DOHH2 (cell line): Measurements from ENCODE around the gene WSCD2.
"Not testable (repeated sequence)": the region's sequence is repeated elsewhere in the genome, so short reads cannot be mapped to it uniquely, and the experiment has no call there.

Experiments used
- H3F3A ChIP-seq: fragments of 200-600 bp; sonication (generic), shearing (Covaris generic); 2 replicates; pipeline ENCODE4 v1.6.0; 2016; ENCODE audit warnings: antibody characterized with exemption, mild to moderate bottlenecking; ENCODE audit not compliant: control insufficient read depth, insufficient read depth
- H3K27ac ChIP-seq: fragments of 200-600 bp; sonication (generic); 2 replicates; pipeline ENCODE4 v1.5.1; 2014; ENCODE audit warnings: low read depth, mild to moderate bottlenecking, low read length, moderate library complexity
- H3K27me3 ChIP-seq: fragments of 200-600 bp; sonication (generic); 2 replicates; pipeline ENCODE4 v1.6.1; 2014; ENCODE audit warnings: mild to moderate bottlenecking, low read length, mixed read lengths; ENCODE audit not compliant: control insufficient read depth
- H3K36me3 ChIP-seq: fragments of 200-600 bp; sonication (generic); 2 replicates; pipeline ENCODE4 v1.6.1; 2014; ENCODE audit warnings: mild to moderate bottlenecking, low read length, moderate library complexity, mixed read lengths; ENCODE audit not compliant: control insufficient read depth
- H3K4me1 ChIP-seq: fragments of 200-600 bp; sonication (generic); 2 replicates; pipeline ENCODE4 v1.6.1; 2014; ENCODE audit warnings: mild to moderate bottlenecking, low read length, mixed read lengths; ENCODE audit not compliant: control insufficient read depth
- H3K4me2 ChIP-seq: fragments of 200-600 bp; sonication (generic); 2 replicates; pipeline ENCODE4 v1.6.0; 2014; ENCODE audit warnings: mild to moderate bottlenecking, low read length, moderate library complexity
- H3K4me3 ChIP-seq: fragments of 200-600 bp; sonication (generic); 2 replicates; pipeline ENCODE4 v1.5.1; 2014; ENCODE audit warnings: mild to moderate bottlenecking, low read length, mixed read lengths
- H3K79me2 ChIP-seq: fragments of 200-600 bp; sonication (generic); 2 replicates; pipeline ENCODE4 v1.6.1; 2014; ENCODE audit warnings: mild to moderate bottlenecking, low read length, mixed read lengths; ENCODE audit not compliant: control insufficient read depth
- H3K9me2 ChIP-seq: fragments of 200-600 bp; sonication (generic); replicated peaks from 2 replicates; pipeline ENCODE4 v1.6.1; 2014; ENCODE audit warnings: mild to moderate bottlenecking, low read length, mixed read lengths; ENCODE audit not compliant: control insufficient read depth
- H3K9me3 ChIP-seq: fragments of 200-600 bp; sonication (generic); 2 replicates; pipeline ENCODE4 v1.6.1; 2014; ENCODE audit warnings: antibody characterized with exemption, low read length, mixed read lengths; ENCODE audit not compliant: control insufficient read depth, insufficient read depth
- H4K20me1 ChIP-seq: fragments of 200-600 bp; sonication (generic); 2 replicates; pipeline ENCODE4 v1.6.0; 2014; ENCODE audit warnings: low read depth, mild to moderate bottlenecking, antibody characterized with exemption, low read length, moderate library complexity; ENCODE audit not compliant: control insufficient read depth, insufficient read depth
- EZH2phosphoT487 ChIP-seq: fragments of 200-600 bp; sonication (generic); IDR thresholded peaks from 2 replicates; pipeline ENCODE4 v1.6.1; 2017; ENCODE audit warnings: borderline replicate concordance, mild to moderate bottlenecking, antibody characterized with exemption, low read length, moderate library complexity, mixed read lengths
- TF ChIP-seq, protein P1 (sequence below): fragments of 200-600 bp; sonication (generic); IDR thresholded peaks from one replicate; pipeline ENCODE4 v1.5.1; 2014; ENCODE audit warnings: antibody characterized with exemption, mild to moderate bottlenecking, low read depth, low read length; ENCODE audit not compliant: poor library complexity, severe bottlenecking

The WSCD2 gene

DNA sequence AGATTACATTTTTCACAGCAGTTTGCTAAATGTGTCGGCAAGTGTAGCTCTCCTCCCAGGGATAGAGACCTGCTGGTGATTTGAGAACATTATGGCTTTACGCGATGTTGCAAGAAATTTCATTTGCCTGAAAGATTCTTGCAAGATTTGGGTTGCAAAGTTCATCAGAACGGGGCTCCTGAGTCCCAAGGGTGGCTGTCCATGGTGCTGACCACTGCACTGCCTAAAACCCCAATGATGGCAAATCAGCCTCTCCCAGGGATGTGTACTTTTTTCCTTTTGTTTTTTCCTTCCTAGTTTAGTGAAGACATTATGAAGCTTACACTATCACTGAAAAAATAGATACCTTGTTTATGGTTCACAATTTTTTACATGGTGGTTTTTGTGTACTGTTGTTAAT, 85.4 kb downstream of the WSCD2 start:
- H3K4me1 ChIP-seq: no peaks in the 10 kb centered on the region
- no peaks in the 10 kb centered on the region for H3F3A ChIP-seq
- no peak overlapping the region for H3K4me2 ChIP-seq
- H3K79me2 ChIP-seq: no peaks in the 10 kb centered on the region
- H3K4me3 ChIP-seq: no peak overlapping the region
- no peaks in the 10 kb centered on the region for H4K20me1 ChIP-seq
- no peaks in the 10 kb centered on the region for H3K9me3 ChIP-seq
- no peaks in the 10 kb centered on the region; the same call in 1 of the 2 replicates for H3K27me3 ChIP-seq
- no peak overlapping the region for H3K27ac ChIP-seq
- TF ChIP-seq, protein P1, sequence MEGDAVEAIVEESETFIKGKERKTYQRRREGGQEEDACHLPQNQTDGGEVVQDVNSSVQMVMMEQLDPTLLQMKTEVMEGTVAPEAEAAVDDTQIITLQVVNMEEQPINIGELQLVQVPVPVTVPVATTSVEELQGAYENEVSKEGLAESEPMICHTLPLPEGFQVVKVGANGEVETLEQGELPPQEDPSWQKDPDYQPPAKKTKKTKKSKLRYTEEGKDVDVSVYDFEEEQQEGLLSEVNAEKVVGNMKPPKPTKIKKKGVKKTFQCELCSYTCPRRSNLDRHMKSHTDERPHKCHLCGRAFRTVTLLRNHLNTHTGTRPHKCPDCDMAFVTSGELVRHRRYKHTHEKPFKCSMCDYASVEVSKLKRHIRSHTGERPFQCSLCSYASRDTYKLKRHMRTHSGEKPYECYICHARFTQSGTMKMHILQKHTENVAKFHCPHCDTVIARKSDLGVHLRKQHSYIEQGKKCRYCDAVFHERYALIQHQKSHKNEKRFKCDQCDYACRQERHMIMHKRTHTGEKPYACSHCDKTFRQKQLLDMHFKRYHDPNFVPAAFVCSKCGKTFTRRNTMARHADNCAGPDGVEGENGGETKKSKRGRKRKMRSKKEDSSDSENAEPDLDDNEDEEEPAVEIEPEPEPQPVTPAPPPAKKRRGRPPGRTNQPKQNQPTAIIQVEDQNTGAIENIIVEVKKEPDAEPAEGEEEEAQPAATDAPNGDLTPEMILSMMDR: no peak
- no peak for TF ChIP-seq EZH2phosphoT487
- H3K9me2 ChIP-seq: no peaks in the 10 kb centered on the region
- H3K36me3 ChIP-seq: no peaks in the 10 kb centered on the region

DNA sequence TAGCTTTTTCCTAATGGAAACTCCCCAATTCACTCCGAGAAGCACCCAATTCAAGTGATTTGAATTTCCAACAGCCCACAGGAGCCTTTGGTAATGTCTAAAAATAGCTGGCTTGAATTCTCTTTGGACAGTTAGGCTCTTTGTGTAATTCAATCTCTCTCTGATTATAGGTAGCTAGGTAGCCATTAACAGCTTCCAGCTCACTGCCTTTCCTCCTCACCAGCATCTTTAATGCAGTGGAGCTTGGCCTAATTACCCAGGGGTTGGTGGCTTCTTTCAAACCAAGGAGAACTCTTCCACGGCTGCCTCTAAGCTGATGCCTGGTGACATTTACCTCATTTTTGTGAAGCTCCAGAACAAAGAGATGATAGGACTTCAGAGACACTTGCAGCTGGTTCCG, 86.4 kb downstream of the WSCD2 start:
- Histone ChIP-seq H3K9me3 (no peaks in the 10 kb centered on the region), H3K4me2 (no peak overlapping the region), H3F3A (no peaks in the 10 kb centered on the region), H3K4me1 (no peaks in the 10 kb centered on the region), H3K27ac (no peak overlapping the region), H3K36me3 (no peaks in the 10 kb centered on the region), H3K79me2 (no peaks in the 10 kb centered on the region), H3K4me3 (no peak overlapping the region), H4K20me1 (no peaks in the 10 kb centered on the region), H3K9me2 (no peaks in the 10 kb centered on the region), H3K27me3 (no peaks in the 10 kb centered on the region; the same call in 1 of the 2 replicates)
- TF ChIP-seq, protein P1: no peak
- no peak for TF ChIP-seq EZH2phosphoT487

DNA sequence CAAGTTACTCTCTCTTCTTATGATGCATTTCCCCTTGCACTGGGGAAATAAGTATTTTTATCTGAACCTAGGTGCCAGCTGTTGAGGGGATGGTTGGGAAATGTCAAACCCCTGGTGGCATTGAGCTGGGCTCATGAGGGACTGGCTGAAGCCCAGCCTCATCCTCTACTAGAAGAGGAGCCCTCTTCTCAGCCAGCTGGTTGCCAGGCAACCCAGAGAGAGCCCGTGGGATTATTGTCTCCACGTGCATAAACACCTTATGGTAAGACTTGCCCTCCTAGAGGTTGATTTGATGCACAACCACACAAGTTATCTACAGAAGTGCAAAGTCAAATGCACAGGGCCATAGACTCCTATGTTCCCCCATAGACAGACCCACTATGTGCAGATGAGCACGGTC, 89.8 kb downstream of the WSCD2 start:
- no peak overlapping the region for H3K4me2 ChIP-seq
- no peaks in the 10 kb centered on the region for H3K9me3 ChIP-seq
- H3K27me3 ChIP-seq: no peaks in the 10 kb centered on the region; the same call in 1 of the 2 replicates
- TF ChIP-seq, protein P1: no peak
- no peak for TF ChIP-seq EZH2phosphoT487
- H3K4me1 ChIP-seq: no peaks in the 10 kb centered on the region
- no peaks in the 10 kb centered on the region for H3K36me3 ChIP-seq
- no peaks in the 10 kb centered on the region for H3K9me2 ChIP-seq
- no peak overlapping the region for H3K27ac ChIP-seq
- no peak overlapping the region for H3K4me3 ChIP-seq
- no peaks in the 10 kb centered on the region for H3K79me2 ChIP-seq
- H4K20me1 ChIP-seq: no peaks in the 10 kb centered on the region
- no peaks in the 10 kb centered on the region for H3F3A ChIP-seq

DNA sequence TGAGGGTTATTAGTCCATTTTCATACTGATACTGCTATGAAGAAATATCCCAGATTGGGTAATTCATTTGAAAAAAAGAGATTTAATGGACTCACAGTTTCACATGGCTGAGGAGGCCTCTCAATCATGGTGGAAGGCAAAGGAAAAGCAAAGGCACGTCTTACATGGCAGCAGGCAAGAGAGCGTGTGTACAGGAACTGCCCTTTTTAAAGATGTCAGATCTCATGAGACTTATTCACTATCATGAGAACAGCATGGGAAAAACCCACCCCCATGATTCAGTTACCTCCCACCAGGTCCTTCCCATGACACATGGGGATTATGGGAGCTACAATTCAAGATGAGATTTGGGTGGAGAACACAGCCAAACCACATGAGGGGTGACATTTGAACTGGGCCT, 96.0 kb downstream of the WSCD2 start:
- H3K9me3 ChIP-seq, H3K79me2 ChIP-seq, H3K27ac ChIP-seq, H3K4me2 ChIP-seq, H3F3A ChIP-seq, H4K20me1 ChIP-seq, H3K4me3 ChIP-seq, H3K9me2 ChIP-seq, H3K4me1 ChIP-seq, H3K27me3 ChIP-seq, H3K36me3 ChIP-seq: not testable (repeated sequence)
